ENCODE data around the gene EIF3K.

DNA sequence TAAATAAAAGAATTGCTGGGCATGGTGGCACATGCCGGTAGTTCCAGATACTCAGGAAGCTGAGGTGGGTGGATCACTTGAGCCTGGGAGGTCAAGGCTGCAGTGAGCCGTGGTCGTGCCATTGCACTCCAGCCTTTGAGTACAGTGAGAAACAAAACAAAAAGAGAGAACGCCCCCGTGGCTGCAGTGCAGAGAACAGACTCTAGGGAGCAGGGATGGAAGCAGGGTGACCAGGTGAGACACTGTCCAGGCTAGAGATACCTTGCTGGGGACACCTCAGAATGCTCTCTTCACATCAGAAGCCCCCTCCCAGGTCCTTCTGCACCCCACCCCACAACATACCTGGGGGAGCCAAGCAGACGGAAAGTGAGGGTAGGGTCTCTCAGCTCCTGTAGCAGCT lies 26.0 kb upstream of the EIF3K start:
- TF ChIP-seq, protein P1, sequence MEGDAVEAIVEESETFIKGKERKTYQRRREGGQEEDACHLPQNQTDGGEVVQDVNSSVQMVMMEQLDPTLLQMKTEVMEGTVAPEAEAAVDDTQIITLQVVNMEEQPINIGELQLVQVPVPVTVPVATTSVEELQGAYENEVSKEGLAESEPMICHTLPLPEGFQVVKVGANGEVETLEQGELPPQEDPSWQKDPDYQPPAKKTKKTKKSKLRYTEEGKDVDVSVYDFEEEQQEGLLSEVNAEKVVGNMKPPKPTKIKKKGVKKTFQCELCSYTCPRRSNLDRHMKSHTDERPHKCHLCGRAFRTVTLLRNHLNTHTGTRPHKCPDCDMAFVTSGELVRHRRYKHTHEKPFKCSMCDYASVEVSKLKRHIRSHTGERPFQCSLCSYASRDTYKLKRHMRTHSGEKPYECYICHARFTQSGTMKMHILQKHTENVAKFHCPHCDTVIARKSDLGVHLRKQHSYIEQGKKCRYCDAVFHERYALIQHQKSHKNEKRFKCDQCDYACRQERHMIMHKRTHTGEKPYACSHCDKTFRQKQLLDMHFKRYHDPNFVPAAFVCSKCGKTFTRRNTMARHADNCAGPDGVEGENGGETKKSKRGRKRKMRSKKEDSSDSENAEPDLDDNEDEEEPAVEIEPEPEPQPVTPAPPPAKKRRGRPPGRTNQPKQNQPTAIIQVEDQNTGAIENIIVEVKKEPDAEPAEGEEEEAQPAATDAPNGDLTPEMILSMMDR (conservative IDR thresholded peaks at IDR 0.05; ENCODE audit: low read depth, low read length) = no peak
- no peak for TF ChIP-seq EZH2phosphoT487 (IDR thresholded peaks at IDR 0.05; ENCODE audit: borderline replicate concordance, low read length)

Data from PC-3 (cell line).